Stimulated activated effector memory CD8-positive, alpha-beta T cell treated with anti-CD3 and anti-CD28 coated beads, Interleukin-12 subunit alpha, Interleukin-12 subunit beta, amount 100 ng/mL, for 72 hours (primary cell): ENCODE results near the gene ARHGAP12.
A peak's percentile ranks its signal among the peaks of the same experiment; 100 is the strongest.

Experiments used
- ATAC-seq: fragments of 150-1000 bp; cut with Tn5 transposase; 2 replicates; pipeline ENCODE4 v1.10.0; 2021
- DNase-seq, 2 donors: peaks; one replicate each; pipeline ENCODE4 v3.0.0; 2021 to 2022; ENCODE audit warnings: low spot score in 2 of 2
- H3K27ac Mint-ChIP-seq: one replicate; pipeline ENCODE4 v1.8.0; 2022; ENCODE audit warnings: mild to moderate bottlenecking, mixed read lengths
- H3K36me3 Mint-ChIP-seq: one replicate; pipeline ENCODE4 v1.8.0; 2022; ENCODE audit warnings: mild to moderate bottlenecking, mixed read lengths
- H3K4me1 Mint-ChIP-seq: one replicate; pipeline ENCODE4 v1.8.0; 2022; ENCODE audit warnings: mixed read lengths
- H3K4me3 Mint-ChIP-seq: one replicate; pipeline ENCODE4 v1.8.0; 2022; ENCODE audit warnings: mild to moderate bottlenecking, mixed read lengths
- H3K9me3 Mint-ChIP-seq: one replicate; pipeline ENCODE4 v1.8.0; 2022; ENCODE audit warnings: mixed read lengths

ARHGAP12 gene

DNA sequence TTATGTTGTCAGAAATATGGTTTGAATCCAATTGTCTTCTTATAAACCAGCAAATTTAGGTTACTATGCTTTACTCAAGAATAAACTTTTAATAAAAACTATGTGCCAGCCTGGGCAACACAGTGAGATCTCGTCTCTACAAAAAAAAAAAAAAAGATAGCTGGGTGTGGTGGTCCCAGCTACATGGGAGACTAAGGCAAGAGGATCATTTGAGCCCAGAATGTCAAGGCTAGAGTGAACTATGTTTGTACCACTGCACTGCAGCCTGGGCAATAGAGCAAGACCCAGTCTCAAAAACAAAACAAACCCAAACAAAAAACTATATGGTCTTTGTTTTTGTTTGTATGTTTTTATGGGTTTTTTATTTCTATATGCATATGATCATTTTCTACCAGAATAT is 7.5 kb upstream of the ARHGAP12 start:
- Mint-ChIP-seq H3K27ac (no peak overlapping the region), H3K4me1 (no peaks in the 10 kb centered on the region), H3K36me3 (no peaks in the 10 kb centered on the region), H3K4me3 (no peak overlapping the region), H3K9me3 (no peaks in the 10 kb centered on the region)
- no peak for DNase-seq
- ATAC-seq = no peak

DNA sequence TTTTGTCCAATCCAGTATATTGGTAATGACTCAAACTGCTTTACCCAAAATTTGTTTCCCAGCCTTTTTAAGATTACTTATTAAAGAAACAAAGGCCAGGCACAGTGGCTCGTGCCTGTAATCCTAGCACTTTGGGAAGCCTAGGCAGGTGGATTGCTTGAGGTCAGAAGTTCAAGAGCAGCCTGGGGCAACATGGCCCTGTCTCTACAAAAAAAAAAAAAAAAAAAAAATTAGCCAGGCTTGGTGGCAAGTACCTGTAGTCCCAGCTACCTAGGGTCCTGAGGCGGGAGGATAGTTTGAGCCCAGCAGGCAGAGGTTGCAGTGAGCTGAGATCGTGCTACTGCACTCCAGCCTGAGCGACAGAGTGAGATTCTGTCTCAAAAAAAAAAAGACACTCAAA is 7.0 kb upstream of the ARHGAP12 start:
- Mint-ChIP-seq H3K9me3 (no peaks in the 10 kb centered on the region), H3K4me1 (no peaks in the 10 kb centered on the region), H3K27ac (no peak overlapping the region), H3K4me3 (no peak overlapping the region), H3K36me3 (no peaks in the 10 kb centered on the region)
- no peak for DNase-seq
- no peak for ATAC-seq

DNA sequence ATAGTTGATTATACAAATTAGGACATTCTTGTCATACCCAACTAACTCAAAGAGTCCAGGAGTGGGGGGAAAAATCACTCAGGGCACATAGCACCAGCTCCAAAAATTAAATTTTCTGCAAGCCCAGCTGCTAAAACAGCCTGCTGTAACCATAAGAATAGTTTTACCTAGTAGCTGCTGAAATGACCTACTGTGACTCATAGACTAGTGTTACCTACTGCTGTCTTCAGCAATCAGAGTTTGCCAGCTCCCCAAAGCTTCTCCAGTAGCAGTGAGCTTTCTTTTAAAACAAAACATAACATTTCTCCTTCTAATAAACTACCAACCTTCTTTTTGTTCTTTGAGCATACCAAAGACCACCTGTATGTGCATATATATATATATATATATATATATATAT is 4.2 kb upstream of the ARHGAP12 start:
- Mint-ChIP-seq H3K4me1 (peaks cover 16% of the 10 kb centered on the region), H3K4me3 (no peak overlapping the region), H3K27ac (no peak overlapping the region), H3K9me3 (no peaks in the 10 kb centered on the region), H3K36me3 (no peaks in the 10 kb centered on the region)
- ATAC-seq (no peak), DNase-seq (no peak)

DNA sequence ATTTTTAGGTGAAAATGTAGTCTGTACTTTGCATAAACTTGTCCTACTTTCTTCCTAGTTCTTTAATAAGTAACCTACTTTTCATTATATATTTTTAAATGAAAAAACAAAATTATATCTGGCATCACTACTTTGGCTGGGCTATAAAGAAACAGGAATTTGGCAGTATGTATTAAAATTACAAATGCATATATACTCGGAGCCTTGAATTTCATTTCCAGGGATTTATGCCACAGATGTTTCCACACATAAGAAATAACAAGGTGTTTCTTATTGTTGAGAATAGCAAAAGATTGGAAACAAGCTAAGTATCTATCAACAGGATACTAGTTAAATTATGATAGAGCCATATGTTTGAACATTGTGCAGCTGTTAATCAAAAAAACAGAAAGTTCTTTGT is 2.2 kb upstream of the ARHGAP12 start:
- Mint-ChIP-seq H3K27ac (no peak overlapping the region), H3K4me1 (peaks cover 26% of the 10 kb centered on the region), H3K36me3 (no peaks in the 10 kb centered on the region), H3K9me3 (no peaks in the 10 kb centered on the region), H3K4me3 (peak overlapping the region; percentile 83)
- DNase-seq (no peak), ATAC-seq (no peak)

DNA sequence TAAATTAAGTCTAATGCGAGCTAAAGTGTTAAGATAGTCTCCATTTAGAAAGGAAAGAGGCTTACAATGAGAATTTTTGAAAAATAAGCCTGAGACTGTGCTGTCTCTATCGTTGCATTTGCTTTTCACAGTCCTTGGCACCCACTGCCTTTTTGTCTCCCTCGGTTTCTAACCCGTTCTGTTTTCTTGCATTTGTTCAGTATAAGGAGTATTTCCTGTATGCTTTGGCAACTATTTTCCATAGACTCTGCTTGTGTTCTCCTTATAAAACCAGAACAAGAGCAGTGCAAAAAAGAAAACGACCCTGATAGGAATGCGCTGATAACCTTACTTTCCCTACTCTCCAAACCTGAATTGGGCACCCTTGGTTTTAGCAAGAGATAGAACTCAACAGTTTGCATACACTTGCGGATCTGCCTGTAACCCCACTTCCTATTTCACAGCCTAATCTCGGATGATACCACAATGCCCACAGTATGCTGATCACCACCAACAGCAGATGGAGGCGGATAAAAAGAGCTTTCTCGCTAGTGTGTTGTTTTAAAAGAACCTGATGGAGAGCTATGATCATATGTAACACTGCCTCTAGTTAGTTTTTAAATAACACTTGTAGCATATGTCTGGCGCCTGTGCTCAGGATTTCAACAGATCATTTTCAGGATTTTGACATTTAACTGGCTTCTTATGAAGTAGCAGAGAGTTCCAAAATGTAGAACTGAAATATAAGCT is 1.6 kb upstream of the ARHGAP12 start:
- Mint-ChIP-seq H3K4me1 (peaks cover 26% of the 10 kb centered on the region), H3K4me3 (peak overlapping the region; percentile 83), H3K27ac (peak overlapping the region; percentile 83), H3K9me3 (no peaks in the 10 kb centered on the region), H3K36me3 (no peaks in the 10 kb centered on the region)
- DNase-seq (peak in 1 of 2 donors; percentile 54), ATAC-seq (peak; percentile 65)

DNA sequence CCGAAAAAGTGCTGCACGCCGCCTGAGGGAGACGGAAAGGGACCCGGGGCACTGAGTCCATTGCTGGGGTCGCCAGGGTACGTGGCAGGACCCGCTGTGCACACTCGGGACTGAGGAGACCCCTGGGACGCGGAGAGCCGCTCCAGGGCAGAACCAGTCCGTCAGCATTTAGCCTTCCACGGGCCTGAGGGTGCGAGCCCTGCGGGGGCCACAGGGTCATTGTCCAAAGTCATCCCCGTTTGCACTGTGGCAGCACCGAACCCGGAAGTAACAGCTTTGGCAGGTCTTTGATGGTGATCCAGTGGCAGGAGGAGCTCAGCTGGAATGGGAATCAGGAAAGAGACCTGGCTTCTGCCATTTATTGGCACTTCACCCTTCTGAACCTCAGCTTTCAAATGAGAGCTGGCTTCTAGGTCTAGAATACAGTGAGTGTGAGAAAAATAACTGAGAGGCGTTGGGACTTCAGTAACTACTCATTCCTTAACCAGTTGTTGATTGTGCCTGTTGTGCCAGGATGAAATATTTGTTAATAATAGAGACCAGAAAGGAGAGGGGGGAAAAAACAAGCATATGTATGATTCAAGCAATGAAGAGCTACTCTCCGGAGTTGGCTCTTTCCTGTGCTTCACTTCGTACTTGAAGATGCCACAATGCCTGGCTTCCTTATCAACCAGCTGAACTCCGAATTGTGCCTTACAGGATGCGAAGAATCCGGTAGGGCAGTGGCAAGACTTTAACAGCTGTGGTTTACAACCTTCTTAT is 811 bp upstream of the ARHGAP12 start:
- ATAC-seq = peak; percentile 6
- Mint-ChIP-seq H3K4me1 (peaks cover 33% of the 10 kb centered on the region), H3K4me3 (peak overlapping the region; percentile 83), H3K9me3 (no peaks in the 10 kb centered on the region), H3K27ac (peak overlapping the region; percentile 83), H3K36me3 (no peaks in the 10 kb centered on the region)
- DNase-seq = peak; percentile 14 to 70

DNA sequence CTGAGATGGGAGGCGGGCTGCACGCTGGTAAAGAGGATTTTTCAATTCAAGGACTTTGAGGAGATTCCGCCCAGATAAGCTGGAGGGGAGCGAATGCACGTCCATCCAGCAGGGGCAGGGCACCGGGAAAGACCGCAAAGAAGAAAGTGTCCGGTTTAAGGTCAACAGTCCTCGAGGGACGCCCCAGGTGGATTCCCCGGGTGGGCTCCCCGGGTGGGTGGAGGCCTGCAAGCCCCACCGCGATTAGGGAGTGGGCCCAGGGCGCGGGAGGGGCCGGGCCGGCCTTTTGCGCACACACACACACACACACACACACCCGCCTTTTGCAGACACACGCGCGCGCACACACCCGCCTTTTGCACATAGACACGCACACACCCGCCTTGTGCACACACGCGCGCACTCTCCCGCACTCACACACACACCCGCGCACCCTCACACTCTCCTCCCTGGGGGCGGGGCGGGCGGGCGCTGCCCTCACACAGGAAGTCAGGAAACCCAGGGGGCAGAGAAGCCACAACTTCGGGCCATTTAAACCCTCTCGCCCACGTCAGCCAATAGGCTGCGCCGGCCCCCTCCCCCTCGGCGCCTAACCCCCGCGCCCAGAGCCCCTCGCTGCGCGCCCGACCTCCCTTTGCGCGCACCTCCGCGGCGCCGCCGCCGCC is 615 bp downstream of the ARHGAP12 start:
- peak; percentile 63 for ATAC-seq
- DNase-seq = peak; percentile 14 to 66

DNA sequence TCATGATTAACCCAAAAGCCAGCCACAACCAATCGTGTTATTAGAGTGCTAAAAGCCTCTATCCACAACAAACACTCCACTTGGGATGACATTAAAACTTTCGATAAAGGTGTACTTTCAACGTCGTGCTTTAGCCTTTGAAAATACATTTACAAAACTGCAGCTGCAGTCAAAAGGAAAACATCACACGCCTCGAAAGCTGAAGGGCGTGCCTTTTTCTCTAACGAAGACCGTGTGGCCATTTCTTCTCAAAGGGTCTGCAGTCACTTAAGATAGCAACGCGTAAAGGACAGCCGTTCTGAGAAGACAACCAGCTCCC is 1.1 kb downstream of the ARHGAP12 start:
- H3K27ac Mint-ChIP-seq = peak overlapping the region; percentile 63
- peak overlapping the region; percentile 83 for H3K4me3 Mint-ChIP-seq
- no peaks in the 10 kb centered on the region for H3K9me3 Mint-ChIP-seq
- DNase-seq (no peak), ATAC-seq (peak; percentile 34)
- H3K4me1 Mint-ChIP-seq = peaks cover 47% of the 10 kb centered on the region
- H3K36me3 Mint-ChIP-seq = no peaks in the 10 kb centered on the region

More for the DNA sequence above, 615 bp downstream of the ARHGAP12 start:
- peak overlapping the region; percentile 83 for H3K27ac Mint-ChIP-seq
- H3K9me3 Mint-ChIP-seq = no peaks in the 10 kb centered on the region
- peaks cover 44% of the 10 kb centered on the region for H3K4me1 Mint-ChIP-seq
- H3K4me3 Mint-ChIP-seq = peak overlapping the region; percentile 83
- no peaks in the 10 kb centered on the region for H3K36me3 Mint-ChIP-seq

DNA sequence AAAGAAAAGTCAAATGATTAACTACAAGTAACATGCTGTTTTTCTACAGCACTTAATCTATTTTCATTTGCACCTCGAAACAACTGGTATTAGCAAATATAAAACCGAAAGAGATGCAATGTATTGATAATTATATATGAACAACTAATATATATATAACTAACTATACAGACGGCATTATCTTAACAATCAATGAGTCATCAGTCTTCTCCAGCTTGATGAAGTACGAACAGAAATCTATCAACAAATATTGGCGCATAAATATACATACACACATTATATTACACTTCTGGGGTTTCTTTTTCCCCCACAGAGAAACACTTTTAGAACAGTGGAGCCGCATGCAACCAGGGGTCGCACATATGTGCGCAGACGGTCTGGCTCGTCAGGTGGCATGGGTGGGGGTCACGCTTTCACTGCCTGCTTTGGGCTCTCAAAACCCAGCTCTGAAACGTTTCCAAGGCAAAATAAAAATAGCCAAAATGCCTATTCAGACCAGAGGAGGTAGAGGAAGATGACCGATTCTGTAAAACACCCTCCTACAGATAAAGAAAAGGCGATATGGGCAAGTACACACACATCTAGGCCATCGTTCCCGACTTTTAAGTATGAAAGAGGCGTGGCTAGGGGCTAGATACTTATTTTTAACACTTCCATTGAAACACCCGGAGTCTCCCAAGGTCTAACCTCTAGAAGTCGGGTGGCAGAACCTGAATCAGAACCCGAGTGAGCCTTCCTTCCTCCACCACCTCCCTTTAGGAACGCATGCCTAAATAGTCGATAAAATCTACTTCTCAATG is 1.7 kb downstream of the ARHGAP12 start:
- ATAC-seq = no peak
- no peak for DNase-seq
- Mint-ChIP-seq H3K27ac (peak overlapping the region; percentile 63), H3K4me3 (peak overlapping the region; percentile 83), H3K36me3 (no peaks in the 10 kb centered on the region), H3K4me1 (peaks cover 47% of the 10 kb centered on the region), H3K9me3 (no peaks in the 10 kb centered on the region)

DNA sequence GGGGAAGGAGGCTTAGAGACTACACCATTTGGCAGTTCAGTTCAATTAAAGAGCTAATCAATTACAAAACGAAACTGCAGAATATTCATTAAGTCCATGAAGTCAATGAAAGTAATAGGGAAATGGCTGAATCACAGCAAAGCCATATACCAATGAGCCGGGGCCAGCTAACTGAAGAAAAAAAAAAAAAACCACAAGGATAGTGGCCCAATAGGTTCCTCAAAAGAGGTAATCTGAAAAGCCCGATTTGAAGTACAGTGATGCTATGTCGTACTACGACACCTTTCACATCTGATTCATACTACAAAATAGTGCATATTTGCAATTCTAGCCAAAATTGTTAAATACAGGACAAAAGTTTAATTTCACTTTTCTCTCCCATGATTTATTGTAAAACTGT is 2.5 kb downstream of the ARHGAP12 start:
- Mint-ChIP-seq H3K36me3 (peaks cover 3% of the 10 kb centered on the region), H3K9me3 (no peaks in the 10 kb centered on the region), H3K4me3 (peak overlapping the region; percentile 83), H3K27ac (no peak overlapping the region), H3K4me1 (peaks cover 55% of the 10 kb centered on the region)
- ATAC-seq (no peak), DNase-seq (no peak)

DNA sequence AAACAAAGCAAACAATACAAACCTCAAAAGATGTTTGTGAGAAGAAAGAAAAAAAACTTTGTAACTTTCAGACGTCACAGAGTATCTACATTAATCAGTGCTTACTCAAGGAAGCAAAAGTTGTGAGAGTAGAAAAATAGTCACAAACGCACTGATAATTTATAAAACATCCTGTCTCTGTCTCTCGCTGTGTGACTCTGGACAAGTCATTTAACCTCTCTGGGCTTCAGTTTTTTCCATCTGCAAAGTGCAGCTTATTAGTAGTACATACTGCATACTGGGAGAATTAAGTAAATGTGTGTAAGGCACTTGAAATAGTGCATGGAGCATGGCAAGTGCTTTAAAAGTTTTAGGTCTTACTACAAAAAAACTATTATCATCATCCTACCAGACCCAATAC is 3.8 kb downstream of the ARHGAP12 start:
- H3K36me3 Mint-ChIP-seq = peaks cover 6% of the 10 kb centered on the region
- H3K27ac Mint-ChIP-seq = no peak overlapping the region
- DNase-seq (no peak), ATAC-seq (no peak)
- no peak overlapping the region for H3K4me3 Mint-ChIP-seq
- H3K4me1 Mint-ChIP-seq = peaks cover 52% of the 10 kb centered on the region
- H3K9me3 Mint-ChIP-seq = no peaks in the 10 kb centered on the region

DNA sequence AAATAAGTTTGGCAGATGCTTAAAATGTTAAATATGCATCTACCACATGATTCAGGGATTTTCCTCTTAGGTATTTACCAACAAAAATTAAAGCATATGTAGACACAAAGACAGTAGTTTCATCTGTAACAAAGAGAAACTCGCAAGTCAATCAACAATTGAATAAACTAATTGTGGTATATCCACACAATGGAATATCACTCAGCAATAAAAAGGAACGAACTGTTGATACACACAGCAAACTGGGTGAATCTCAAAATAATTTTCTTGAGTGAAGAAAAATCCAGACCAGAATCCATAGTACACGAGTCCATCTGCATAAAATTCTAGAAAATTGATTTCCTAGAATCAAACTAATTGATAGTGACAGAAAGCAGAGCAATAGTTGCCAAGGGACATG is 5.2 kb downstream of the ARHGAP12 start:
- H3K36me3 Mint-ChIP-seq = peaks cover 6% of the 10 kb centered on the region
- H3K27ac Mint-ChIP-seq = no peak overlapping the region
- no peaks in the 10 kb centered on the region for H3K9me3 Mint-ChIP-seq
- no peak overlapping the region for H3K4me3 Mint-ChIP-seq
- ATAC-seq = no peak
- no peak for DNase-seq
- peaks cover 50% of the 10 kb centered on the region for H3K4me1 Mint-ChIP-seq

DNA sequence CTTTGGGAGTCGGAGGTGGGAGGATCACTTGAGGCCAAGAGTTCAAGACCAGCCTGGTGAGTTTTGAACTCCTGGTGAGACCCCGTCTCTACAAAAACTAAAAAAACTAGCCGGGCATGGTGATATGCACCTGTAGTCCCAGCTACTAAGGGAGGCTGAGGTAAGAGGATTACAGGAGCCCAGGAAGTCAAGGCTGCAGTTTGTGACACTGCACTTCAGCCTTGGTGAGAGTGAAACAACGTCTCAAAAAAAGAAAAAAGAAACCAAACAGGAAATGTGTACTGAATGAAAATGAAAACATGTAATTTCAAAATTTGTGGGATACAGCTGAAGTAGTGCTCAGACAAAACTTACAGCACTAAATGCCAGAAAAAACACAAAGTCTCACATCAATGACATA is 7.6 kb downstream of the ARHGAP12 start:
- Mint-ChIP-seq H3K27ac (peak overlapping the region; percentile 32), H3K9me3 (no peaks in the 10 kb centered on the region), H3K4me1 (peaks cover 46% of the 10 kb centered on the region), H3K4me3 (peak overlapping the region; percentile 62), H3K36me3 (peaks cover 6% of the 10 kb centered on the region)
- DNase-seq (peak in 1 of 2 donors; percentile 57), ATAC-seq (peak; percentile 92)

DNA sequence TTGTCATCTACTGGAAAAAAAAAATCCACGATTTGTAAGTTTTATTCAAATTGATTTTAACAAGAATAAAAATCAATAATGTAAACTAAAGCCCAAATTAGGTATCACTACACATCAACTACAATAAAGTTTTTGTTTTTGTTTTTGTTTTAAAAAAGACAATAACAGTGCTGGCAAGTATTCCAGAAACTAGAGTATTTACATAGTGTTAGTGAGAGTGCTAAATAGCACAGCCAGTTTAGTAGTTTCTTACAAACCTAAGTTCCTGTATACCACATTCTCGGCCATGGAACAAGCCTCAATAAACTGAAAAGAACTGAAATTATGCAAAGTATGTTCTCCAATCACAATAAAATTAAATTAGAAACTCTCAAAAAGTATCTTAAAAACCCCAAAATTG is 8.1 kb downstream of the ARHGAP12 start:
- H3K4me1 Mint-ChIP-seq = peaks cover 49% of the 10 kb centered on the region
- no peak for ATAC-seq
- peak overlapping the region; percentile 62 for H3K4me3 Mint-ChIP-seq
- H3K9me3 Mint-ChIP-seq = no peaks in the 10 kb centered on the region
- peak overlapping the region; percentile 32 for H3K27ac Mint-ChIP-seq
- peaks cover 6% of the 10 kb centered on the region for H3K36me3 Mint-ChIP-seq
- DNase-seq = no peak
